GM19099 (cell line): Measurements from ENCODE around the gene SLC66A3.

Experiments used
- POLR2A ChIP-seq: IDR thresholded peaks from 3 replicates; pipeline ENCODE4 v1.6.1; 2011; ENCODE audit warnings: low read depth; ENCODE audit not compliant: insufficient read length; ENCODE audit errors: extremely low read depth

The SLC66A3 gene

DNA sequence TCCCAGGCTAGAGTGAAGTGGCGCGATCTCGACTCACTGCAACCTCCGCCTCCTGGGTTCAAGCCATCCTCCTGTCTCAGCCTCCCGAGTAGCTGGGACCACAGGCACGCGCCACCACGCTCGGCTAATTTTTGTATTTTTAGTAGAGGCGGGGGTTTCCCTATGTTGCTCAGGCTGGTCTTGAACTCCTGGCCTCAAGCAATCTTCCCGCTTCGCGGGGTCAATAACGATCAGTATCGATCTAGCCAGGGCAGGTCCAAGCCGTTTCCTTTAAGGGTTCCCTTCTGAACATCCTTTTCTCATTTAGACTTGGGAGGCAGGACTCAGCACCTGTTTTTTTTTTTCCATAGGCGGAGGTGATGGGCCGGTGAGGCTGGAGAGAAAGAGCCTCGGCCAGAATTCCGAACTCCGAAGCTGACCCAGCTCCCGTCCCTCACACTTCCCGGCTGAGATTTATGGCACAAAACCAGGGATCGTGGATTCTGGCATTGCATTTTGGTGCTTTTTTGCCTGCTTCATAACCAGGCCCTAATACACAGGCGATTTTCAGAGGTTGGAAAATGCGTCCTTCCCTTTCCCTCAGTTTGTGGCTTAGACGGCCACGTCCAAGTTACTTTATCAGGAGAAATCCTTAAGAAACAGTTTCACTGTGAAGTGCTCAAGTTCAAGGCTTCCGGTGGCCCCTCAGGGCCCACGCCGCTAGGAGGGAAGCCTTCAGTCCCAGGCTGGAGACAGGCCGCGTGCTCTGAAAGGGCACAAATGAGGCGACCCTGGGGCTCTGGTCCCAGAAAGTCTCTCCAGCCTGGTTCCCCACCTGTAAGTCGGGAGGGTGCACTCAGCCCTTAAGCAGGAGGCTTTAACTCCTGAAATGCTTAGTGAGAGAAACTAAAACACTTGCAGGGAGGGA is 998 bp upstream of the SLC66A3 start:
- no peak for TF ChIP-seq POLR2A

DNA sequence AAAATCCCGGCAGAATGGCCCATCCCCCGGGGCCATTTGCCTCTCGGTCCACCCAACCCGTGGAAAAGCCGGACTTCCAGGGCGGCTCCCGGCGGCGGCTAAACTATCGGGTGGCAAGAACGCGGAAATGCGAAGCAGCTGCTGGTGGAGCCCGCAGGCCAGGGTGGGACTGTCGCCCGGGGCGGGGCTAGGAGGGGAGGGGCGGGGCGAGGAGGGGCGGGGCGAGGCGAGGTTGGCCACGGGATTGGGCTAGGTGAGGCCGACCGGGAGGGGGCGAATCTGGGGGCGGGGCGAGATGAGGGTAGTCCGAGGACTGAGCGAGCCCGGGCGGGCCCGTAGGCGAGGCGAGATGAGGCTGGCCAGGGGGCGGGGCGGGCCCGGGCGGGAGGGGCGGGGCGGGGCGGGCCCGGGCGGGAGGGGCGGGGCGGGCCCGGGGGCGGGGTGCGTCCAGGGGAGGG is 315 bp upstream of the SLC66A3 start:
- TF ChIP-seq POLR2A, result peak; percentile 47

DNA sequence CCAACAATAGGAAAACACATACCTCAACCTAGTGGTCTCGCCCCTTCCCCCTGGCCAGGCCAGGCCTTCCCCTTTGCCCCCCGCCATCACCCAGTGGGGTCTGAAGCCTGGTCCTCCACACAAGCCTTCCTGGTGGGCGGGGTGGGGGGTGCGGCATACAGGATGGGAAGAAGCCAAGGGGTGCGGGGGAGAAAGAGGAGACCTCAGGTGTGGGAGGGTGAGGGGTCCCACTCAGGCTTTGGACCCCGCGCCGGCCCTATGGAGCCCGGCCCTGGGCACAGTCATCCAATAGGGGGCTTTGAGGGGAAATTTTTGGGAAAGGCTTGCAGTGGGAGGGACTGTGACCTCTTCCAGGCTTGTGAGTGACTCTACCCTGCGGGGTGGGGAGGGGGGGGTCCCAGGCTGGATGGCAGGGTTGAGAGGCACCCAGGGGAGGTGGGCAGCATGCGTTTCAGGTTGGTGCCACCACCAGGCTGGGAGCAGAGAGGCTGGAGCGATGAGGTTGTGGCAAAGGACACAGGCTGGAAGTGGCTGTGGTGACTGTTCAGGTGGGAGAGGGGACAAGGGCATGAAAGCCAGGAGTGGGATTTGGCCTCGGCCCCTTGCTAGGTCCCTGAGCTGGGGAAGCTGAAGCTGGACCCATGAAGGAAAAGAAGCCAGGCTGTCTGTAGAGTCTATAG is 1.3 kb downstream of the SLC66A3 start:
- no peak for TF ChIP-seq POLR2A

DNA sequence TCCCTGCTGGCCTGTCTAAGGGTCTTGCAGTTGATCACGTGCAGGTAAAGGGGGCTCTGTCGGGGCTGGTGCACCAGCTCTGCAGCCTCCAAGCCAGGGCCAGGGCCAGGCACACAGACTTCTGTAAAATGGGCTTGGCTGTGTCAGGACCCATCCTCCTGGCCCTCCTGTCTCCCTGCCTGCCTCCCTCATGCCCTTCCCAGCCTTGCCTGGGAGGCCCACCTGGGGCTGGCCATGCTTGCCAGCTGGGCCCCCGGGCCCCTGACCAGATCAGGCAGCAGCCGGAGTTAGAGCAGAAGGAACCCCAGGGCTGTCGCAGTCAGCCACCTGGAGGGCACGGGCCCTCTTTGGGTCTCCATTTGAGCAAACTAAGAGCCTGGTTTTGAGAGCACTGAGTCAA is 2.0 kb downstream of the SLC66A3 start:
- no peak for TF ChIP-seq POLR2A

DNA sequence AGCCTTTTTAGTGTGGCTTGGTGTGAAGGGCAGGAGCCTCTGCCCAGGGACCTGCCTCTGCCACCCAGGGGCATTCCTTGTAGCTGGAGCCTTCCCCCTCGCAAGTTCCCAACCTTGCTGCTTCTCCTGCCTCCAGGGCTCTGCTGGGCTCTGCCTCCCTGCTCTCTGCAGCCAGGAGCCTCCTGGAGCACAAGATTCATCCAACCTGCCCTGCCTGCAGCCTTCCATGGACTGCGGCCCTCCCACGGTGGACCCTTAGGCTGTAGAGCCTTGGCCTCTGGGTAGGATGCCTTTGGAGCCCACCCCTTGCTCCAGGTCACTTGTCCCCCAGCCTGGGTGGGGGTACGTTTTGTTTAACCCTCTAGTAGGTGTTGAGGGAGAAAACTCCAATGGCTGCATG is 2.5 kb downstream of the SLC66A3 start:
- TF ChIP-seq POLR2A, result no peak

DNA sequence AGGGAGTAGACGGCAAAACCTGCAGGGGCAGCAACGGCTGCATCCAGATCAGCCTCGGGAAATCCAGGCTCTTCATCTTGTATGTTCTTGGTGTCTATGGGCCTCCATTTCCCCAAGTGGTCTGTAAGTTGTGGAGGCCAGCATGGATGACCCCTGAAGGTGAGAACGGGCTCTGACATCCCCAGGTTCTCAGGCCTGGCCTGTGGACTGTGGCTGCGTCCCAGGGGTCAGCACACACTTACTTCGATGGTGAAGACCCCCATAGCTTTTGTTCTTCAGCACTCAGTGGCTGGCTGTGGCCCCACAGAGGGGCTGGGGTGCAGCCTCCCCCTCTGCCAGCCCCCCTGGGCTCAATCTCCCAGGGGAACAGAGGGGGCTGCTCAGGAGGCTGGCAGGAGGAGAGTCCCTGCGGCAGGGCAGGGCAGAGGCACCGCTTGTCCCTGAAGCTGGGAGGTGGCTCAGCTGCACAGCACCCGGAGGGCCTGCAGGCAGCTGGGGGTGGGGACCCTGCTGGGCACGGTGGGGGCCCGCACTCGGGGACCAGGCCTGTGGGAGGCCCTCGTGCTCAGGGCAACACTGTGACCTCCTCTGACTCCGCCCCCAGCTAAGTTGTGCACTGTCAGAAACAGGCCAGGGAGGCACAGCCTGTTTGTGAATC is 3.8 kb downstream of the SLC66A3 start:
- TF ChIP-seq POLR2A, result no peak

DNA sequence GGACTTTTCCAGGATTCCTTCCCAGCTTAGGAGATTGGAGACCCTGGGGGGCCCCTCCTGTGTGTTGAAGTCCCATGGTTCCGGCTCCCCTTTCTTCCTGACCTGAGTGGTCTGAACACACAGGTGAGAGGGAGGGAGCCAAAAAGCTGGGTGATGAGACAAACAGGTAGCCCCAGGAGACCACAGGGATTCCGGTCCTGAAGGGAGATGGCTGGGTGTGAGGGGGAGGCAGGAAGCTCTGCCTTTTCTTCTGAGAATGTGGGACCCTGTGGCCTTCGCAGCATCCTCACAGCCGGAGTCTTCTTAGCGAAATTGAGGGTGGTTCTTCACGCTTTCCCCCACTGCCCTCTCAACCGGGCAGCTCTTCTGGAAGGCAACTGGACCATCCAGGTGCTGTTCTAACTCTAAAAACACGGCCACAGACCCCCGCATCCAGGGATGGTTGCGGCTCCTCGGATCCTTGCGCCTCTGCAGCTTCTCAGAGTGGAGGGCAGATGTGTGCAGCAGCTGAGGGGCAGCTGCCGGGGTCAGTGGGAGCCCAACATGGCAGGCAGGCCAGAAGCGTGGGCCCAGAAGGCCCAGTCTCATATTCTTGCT is 4.4 kb downstream of the SLC66A3 start:
- no peak for TF ChIP-seq POLR2A

DNA sequence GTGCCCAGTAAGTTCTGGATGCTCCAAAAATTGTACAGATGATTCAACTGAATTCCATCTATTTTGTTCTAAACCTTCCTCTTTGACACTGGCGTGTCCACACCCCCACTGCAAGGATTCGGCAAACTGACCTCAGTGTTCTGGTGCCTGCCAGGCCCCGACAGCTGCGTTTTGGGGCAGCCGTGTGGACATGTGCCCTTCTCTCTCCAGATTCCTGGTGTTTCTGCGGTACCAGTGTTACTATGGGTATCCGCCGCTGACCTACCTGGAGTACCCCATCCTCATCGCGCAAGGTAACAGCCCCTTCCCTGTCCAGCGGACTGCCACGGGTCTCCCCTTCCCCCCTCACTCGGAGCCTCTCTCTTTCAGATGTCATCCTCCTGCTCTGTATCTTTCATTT is 5.0 kb downstream of the SLC66A3 start:
- no peak for TF ChIP-seq POLR2A

DNA sequence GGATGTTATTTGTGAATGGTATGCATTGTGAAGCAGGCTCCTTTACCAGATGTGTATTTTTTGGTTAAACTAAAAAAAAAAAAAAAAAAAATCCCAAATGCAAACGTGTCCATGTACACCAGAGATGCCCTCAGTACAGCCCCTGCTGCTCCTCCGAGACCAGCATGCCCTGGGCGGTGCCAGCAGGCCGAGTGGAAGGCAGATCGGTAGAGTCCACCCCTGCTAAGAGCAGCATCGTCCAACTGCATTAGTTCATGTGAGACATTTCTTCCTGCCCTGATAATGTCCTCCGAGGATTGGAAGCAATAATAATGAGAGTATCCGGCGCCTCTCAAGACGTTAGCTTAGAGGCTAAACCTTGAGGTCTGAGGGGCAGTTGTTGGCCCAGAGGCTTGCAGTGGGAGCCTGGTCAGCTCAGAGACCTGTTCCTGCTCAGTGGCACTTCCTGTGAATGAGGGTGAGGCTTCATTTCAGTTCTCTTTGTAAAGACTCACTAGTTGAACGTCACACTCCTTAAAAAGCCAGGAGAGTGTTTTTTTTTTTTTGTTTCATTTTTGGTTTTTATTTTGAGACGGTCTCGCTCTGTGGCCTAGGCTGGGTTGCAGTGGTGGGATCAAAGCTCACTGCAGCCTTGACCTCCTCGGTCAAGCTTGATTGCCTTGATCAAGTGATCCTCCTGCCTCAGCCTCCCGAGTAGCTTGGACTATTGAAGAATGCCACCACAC is 5.6 kb downstream of the SLC66A3 start:
- TF ChIP-seq POLR2A, result peak; percentile 52

DNA sequence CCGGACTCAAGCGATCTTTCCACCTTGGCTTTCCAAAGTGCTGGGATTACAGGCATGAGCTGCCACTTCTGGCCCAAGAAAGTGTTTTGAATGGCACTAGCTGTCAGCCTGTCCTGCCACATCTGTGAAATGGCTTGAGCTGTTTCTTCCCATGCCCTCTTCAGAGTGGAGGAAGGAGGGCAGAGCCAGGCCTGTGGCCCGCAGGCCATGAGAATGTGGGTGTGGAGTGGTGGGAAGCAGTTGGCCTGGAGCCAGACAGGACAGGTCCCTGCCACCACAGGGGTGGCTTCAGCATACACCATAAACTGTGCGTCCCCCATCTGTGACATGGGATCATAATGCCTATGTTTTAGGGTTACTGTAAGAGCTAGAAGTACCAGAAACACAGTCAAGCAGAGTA is 6.5 kb downstream of the SLC66A3 start:
- no peak for TF ChIP-seq POLR2A

DNA sequence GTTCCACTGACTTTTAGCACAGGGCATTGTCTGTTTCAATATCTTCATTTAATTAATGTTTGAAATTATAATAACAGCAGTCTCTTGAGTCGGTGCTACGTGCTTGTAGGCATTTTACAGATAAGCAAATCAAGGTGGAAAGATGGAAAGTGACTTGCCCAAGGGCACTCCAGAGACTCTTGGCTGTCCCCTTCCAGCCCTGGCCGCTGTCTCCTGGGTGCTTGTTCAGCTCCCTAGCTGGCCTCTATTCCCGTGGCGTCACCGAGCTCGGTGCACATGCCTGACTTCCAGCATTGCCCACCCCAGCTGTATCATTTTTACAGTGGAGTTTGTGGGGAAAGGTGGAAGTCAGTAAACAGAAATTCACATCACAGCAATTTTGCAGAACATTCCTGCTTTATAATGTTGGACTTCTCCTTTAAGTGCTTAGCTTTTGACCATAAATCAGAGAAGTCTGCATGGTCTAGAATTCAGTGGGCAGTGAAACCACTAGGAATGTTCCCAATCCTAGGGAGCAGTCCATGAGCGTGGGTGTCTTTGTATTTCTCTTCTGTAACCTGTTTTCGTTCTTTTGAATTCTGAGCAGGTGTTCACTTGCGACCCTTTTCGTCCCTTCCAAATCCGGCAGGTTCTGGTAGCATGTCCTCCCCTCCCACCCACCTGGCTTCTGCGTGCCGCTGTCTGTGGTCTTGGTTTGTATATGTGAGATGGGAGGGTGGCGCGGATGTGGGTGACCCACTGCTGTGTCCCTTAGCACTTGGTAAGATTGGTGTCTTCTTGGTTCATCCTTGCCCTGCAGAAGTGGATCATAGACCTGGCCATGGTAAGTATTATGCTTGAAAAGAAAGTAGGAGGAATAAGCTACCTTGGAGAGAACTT is 8.4 kb downstream of the SLC66A3 start:
- no peak for TF ChIP-seq POLR2A

DNA sequence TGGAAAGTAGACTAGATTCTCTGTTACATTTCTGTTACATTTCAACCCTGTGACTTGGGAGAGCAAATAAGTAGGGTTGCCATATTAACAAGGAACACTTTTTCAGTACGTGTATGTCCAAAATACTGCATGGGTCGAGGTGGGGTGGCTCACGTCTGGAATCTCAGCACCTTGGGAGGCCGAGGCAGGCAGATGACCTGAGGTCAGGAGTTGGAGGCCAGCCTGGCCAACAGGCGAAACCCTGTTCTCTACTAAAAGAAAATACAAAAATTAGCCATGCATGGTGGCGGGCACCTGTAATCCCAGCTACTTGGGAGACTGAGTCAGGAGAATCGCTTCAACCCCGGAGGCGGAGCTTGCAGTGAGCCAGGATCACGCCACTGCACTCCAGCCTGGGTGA is 11.2 kb downstream of the SLC66A3 start:
- no peak for TF ChIP-seq POLR2A

DNA sequence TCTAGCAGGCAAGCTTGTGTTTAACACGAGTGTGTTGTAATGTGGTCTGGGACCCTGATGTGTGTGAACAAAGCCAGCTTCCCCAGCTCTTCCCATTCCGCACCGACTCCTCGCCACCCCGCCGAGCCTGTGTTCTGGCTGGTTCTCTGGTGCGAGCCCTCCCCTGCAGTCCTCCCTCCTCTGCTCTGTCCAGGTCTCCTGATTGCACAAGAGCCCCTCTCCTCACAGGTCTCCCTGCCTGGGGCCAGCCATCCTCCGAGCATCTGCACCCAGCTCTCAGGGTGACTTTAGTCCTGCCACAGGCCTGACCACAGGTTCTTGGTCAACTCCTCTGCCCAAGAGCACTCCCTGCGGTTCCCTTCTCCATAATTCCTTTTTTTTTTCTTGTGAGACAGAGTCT is 13.2 kb downstream of the SLC66A3 start:
- TF ChIP-seq POLR2A, result no peak

DNA sequence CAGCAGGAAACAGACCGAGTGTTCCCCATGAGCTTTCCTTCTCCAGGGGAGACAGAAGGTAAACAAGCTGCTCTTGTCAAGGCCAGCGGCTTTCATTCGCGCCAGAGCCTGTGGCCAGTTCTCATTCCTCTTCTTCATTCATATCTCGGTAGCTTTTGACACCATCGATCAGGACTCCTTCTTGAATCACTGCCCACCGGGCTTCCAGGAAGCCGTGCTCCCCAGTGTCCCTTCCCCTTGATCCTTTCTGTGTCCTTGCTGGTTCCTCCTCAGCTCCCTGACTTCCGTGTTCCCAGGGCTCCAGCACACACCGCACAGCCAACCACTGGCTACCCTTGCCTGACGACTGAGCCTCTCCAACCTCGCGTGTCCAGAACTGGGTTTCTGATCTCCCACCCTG is 14.1 kb downstream of the SLC66A3 start:
- no peak for TF ChIP-seq POLR2A

DNA sequence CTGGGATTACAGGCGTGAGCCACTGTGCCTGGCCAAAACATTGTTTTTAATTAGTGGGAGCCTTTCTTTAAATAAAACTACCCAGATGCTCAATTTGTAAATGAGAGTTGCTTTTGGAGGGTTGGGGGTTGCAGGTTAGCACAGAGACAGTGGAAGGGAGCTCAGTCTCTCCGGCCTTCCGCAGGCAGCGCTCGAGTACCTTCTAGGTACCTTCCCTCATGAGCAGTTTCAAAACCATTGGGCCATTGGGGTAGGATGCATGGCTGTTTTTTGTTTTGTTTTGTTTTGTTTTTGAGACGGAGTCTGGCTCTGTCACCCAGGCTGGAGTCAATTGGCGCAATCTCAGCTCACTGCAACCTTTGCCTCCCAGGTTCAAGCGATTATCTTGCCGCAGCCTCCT is 19.0 kb downstream of the SLC66A3 start:
- TF ChIP-seq POLR2A, result no peak
